A673 (cell line): ENCODE data around the gene TBX19.

Source experiments
- CTCF ChIP-seq: fragments of 300-800, 200-600 bp; sonication (generic); conservative IDR thresholded peaks from 2 replicates; pipeline ENCODE4 v1.5.1; 2017; ENCODE audit warnings: low read depth, mild to moderate bottlenecking, antibody characterized with exemption, low read length, moderate library complexity, mixed read lengths
- EZH2 ChIP-seq: fragments of 200-600 bp; sonication (generic); IDR thresholded peaks from 2 replicates; pipeline ENCODE4 v1.6.1; 2017; ENCODE audit warnings: borderline replicate concordance, low read depth, mild to moderate bottlenecking, mixed read lengths, antibody characterized with exemption, low read length; ENCODE audit not compliant: poor library complexity, severe bottlenecking

GRCh38 chr1:168301664-168302320 lies 21.1 kb downstream of the TBX19 start:
- no peak for TF ChIP-seq CTCF
- TF ChIP-seq EZH2 = no peak
